AG10803 (cell line): ENCODE results near the gene NDUFA12.

Experiments used
- DNase-seq: peaks from one replicate; pipeline ENCODE4 v3.0.0; 2010; ENCODE audit warnings: low read depth
- H3K4me3 ChIP-seq: 2 replicates; pipeline ENCODE4 v1.5.1; 2011; ENCODE audit warnings: mild to moderate bottlenecking, low read length, control low read depth
- TF ChIP-seq, protein P1 (sequence below): conservative IDR thresholded peaks from 2 replicates; pipeline ENCODE4 v1.5.1; 2011; ENCODE audit warnings: mild to moderate bottlenecking, low read length, control low read depth, inconsistent platforms

The NDUFA12 gene

DNA sequence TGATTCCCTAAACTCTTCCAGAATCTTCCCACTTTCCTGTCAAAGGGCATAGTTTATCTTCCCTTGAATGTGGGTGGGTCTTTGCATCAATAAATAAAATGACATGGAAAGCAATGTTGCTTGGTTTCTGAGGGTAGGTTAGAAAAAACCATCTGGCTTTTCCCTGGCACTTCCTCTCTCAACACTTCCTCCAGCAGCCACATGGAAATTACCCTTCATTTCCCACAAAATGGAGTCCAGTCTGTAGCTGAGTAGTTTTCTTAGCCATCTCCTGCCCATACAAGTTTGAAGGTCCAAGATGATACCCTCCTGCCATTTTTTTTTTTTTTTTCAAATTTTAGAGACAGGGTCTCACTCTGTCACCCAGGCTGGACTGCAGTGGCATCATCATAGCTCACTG is 11.1 kb upstream of the NDUFA12 start:
- no peak overlapping the region for H3K4me3 ChIP-seq
- TF ChIP-seq, protein P1, sequence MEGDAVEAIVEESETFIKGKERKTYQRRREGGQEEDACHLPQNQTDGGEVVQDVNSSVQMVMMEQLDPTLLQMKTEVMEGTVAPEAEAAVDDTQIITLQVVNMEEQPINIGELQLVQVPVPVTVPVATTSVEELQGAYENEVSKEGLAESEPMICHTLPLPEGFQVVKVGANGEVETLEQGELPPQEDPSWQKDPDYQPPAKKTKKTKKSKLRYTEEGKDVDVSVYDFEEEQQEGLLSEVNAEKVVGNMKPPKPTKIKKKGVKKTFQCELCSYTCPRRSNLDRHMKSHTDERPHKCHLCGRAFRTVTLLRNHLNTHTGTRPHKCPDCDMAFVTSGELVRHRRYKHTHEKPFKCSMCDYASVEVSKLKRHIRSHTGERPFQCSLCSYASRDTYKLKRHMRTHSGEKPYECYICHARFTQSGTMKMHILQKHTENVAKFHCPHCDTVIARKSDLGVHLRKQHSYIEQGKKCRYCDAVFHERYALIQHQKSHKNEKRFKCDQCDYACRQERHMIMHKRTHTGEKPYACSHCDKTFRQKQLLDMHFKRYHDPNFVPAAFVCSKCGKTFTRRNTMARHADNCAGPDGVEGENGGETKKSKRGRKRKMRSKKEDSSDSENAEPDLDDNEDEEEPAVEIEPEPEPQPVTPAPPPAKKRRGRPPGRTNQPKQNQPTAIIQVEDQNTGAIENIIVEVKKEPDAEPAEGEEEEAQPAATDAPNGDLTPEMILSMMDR, result no peak
- DNase-seq, result no peak

DNA sequence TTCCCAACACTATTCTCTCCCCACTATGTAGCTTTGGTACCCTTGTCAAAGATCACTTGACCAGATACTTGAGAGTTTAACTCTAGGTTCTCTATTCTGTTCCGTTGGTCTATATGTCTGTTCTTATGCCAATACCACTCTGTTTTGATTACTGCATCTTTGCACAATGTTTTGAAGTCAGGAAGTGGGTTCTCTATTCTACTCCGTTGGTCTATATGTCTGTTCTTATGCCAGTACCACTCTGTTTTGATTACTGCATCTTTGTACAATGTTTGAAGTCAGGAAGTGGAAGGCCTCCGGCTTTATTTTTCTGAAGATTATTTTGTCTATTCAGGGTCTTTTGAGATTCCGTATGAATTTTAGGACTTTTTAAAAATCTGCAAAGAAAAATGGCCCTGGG is 2.7 kb upstream of the NDUFA12 start:
- TF ChIP-seq, protein P1, result no peak
- DNase-seq, result no peak

DNA sequence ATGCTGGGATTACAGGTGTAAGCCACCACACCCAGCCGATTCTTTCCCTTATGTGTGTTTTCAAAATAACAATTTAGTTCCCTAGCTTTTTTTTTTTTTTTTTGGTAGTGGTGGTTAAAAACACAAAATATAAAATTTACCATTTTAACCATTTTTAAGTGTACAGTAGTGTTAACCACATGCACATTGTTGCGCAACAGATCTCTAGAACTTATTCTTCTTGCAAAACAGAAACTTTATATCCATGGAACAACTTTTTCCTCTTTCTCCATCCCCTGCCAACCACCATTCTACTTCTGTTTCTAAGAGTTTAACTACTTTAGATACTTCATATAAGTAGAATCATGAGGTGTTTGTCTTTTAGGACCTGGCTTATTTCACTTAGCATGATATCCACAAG is 1.1 kb upstream of the NDUFA12 start:
- H3K4me3 ChIP-seq, result no peak overlapping the region
- DNase-seq, result peak; percentile 55
- TF ChIP-seq, protein P1, result no peak

More for the DNA sequence above, 2.7 kb upstream of the NDUFA12 start:
- no peak overlapping the region for H3K4me3 ChIP-seq

DNA sequence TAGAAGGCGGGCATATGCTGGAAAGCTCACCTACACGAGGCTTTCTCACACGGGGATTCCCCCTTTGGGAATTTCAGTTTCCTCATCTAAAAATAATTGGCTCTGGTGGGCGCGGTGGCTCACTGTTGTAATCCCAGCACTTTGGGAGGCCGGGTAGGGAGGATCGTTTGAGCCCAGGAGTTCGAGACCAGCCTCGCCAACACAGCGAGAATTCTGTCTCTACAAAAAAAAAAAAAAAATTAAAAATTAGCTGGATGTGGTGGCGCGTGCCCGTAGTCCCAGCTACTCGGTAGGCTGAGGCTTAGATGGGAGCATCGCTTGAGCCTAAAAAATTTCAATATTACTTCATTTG is 400 bp upstream of the NDUFA12 start:
- no peak for DNase-seq
- TF ChIP-seq, protein P1, result no peak

DNA sequence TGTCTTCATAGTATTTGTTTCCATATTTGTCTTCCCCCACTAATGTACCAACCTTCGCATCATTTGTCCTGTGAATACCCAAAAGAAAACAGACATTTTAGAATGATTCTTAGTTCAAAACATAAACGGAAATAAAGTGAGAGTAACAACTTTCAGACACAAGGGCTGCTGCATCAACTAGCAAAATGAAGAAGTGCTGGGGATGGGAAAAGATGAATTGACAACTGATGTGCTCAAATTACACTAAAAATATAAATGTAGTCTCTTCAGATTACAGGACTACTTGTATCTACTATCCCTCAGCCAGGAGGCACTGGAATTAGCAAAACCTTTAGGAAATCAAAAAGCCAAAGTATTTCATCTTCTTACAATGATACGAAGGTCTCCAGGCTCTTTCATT is 743 bp downstream of the NDUFA12 start:
- no peak for DNase-seq
- peak overlapping the region; percentile 96 for H3K4me3 ChIP-seq
- TF ChIP-seq, protein P1, result no peak

More for the DNA sequence above, 400 bp upstream of the NDUFA12 start:
- H3K4me3 ChIP-seq, result peak overlapping the region; percentile 96

DNA sequence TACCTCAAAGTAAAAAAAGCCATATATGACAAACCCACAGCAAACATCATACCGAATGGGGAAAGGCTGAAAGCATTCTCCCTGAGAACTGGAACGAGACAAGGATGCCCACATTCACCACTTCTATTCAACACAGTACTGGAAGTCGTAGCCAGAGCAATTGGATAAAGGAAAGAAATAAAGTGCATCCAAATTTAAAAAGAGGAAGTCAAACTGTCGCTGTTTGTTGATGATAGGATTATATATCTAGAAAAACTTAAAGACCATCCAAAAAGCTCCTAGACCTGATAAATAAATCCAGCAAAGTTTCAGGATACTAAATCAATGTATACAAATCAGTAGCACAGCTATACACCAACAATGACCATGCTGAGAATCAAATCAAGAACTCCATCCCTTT is 5.2 kb downstream of the NDUFA12 start:
- no peak overlapping the region for H3K4me3 ChIP-seq
- no peak for DNase-seq
- TF ChIP-seq, protein P1, result no peak

DNA sequence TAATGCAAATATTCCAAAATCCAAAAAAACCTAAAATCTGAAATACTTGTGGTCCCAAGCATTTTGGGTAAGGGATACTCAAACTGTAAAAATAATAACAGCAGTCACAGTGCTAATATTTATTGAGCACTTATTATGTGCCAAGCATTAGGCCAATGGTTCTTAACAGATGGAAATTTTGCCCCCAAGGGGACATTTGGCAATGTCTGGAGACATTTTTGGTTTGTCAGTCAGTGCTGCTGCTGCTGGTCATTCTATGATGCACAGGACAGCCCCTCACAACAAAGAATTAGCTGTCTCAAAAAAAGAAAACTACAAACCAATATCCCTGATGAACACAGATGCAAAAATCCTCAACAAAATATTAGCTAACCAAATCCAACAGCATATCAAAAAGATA is 5.8 kb downstream of the NDUFA12 start:
- no peak for DNase-seq
- no peak overlapping the region for H3K4me3 ChIP-seq
- TF ChIP-seq, protein P1, result no peak
